ENCODE measurements around the gene C1orf52.

C1orf52 gene

GRCh38 chr1:85229574-85230097, 29.8 kb downstream of the C1orf52 start:
- FAIRE-seq = no peak

DNA sequence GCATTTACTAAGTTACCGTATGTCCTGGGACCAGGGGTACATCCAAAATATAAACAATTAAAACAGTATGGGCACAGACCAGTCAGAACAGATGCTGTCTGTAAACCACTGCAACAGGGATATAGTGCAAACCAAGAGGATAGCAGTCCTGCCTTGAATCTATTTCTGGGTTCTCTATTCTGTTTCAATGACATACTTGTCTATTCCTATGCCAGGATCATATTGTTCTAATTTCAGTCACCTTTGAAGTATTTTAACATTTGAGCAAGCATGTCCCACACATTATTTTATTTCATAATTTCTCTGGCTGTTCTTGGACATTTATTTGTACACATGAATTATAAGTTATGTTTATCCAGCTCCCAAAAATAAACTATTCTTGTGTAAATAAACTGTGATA, 30.5 kb downstream of the C1orf52 start:
- no peak for FAIRE-seq

DNA sequence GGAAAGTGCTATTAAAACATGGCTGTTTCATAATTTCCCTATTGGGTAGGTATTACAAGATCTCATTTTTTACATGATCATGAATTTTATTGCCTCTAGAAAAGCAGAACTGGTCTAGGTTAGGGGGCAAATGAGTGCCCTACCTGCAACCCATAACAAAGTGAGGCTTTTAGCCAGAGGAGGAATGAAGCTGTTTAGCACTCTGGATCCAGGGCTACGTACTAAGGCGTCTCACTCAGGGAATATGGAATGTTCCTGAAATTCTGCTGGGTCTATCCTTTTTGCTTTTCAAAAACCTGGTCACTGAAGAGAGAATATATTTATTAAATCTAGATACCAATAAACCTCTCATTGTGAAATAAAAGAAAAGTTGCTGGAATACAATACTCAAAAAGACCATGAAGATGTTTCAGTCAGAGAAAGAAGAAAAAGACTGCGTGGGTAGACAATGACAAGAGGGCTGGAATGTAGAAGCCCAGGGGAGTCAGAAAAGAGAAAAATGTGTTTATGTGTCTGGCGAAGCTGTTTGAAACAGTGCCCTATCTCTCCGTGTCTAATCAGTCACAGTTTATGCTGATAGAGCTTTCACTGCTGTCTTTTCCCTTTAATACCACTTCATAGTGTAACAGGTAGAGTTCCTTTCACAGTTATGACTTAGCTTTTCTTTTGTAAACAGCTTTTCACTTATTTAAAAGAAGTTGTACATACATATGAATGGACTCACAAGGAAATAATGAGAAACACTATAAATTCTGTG, 33.7 kb downstream of the C1orf52 start:
- no peak for FAIRE-seq

GRCh38 chr1:85224734-85225623, 34.5 kb downstream of the C1orf52 start:
- no peak for FAIRE-seq

- FAIRE-seq = no peak
These were observed 35.2 kb downstream of the C1orf52 start for GRCh38 chr1:85224295-85224694.

DNA sequence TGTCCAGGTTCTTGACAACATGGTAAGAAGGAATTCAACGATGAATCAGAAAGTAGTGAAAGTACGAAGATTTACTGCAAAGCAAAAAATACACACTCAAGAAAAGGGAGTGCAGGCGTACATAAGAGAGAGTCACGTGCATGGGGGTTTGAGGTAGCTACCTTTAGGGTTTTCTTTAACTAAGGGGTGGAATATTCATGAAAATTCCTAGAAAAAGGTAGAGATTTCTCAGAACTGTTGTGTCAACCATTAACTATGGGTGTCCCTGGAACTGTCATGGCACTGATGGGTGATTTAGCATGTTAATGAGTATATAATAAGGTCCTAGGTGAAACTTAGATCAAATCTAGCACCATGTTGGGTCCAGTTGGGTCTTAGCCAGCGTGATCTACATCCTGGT, 36.1 kb downstream of the C1orf52 start:
- FAIRE-seq = no peak

DNA sequence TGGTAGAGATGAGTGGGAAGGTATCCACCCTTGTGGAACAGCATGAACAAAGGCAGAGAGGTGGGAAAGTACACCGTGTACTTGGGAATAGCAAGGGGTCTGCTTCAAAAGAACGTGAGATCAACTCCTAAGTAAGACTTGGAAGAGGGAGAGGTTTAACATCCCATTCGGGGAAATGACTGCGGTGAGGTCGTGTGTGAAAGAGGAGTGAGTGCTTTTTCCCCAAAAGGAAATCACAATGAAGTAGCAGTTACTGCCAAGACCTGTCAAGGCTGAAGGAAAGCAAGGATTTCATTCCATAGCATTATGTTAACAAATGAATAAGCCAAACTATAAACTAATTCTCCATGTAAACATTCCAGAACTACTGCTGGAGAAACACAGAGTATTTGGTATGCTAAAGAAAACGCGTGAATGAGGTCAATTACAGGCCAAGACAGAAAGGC, 38.7 kb downstream of the C1orf52 start:
- FAIRE-seq = no peak

GRCh38 chr1:85219853-85220610, 39.4 kb downstream of the C1orf52 start:
- no peak for FAIRE-seq

- FAIRE-seq = no peak
These were observed 42.8 kb downstream of the C1orf52 start for GRCh38 chr1:85216697-85217096.

DNA sequence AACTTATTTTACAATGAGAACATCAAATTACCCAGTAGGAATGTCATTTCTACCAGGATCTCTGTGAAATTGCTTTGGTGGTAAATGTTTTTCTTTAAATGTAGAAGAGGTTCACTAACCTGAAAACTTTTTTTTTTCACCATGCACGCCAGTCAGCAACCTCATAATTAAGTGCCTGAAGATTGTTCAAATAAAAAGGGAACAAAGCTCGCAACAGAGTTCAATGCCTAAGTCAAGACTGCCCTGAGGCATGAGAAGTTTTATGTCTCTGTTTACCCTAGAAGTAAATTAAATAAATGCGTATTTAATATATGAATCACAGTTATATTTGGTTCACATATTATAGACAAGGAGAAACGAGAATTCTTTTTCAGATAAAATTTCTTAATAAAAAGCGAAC, 44.8 kb downstream of the C1orf52 start:
- no peak for FAIRE-seq

GRCh38 chr1:85208488-85208887, 51.0 kb downstream of the C1orf52 start:
- FAIRE-seq = no peak

DNA sequence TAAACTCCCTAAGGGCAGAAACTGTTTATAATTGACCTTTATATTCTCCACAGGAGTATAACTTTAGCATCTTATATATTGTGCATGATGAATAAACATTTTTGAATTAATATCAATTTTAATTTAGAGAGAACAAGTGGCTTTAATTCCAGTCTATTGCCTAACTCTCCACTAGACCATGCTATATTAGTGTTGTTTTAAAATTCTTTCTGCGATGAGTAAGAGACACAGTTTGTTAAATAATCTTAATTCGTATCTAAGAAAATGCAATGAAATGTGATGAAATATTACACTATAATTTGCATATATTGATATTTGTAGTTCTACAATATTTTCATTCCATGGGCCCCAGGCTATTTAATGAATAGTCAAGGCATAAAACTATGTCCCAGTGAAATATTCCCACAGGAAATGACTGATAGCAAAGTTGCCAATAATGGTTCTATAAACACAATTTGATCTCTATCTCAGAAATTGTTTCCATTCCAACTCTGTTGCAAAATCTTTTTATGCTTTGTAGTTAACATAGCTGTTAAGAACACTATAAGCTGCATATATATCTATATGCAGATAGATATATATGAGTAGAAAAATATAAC, 55.8 kb downstream of the C1orf52 start:
- no peak for FAIRE-seq

DNA sequence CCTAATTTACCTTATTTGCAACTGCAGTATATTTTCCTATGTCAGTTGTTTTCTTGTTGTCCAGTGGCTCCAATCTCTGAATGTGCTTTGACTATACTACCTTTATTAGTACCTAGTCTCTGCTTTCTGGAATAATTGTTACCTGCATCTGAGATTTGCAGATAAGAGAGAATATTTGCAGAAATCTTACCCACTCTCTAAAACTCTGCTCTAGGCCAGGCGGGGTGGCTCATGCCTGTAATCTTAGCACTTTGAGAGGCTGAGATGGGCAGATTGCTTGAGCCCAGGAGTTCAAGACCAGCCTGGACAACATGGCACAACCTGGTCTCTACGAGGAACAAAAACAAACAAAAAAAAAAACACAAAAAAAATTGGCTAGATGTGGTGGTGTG, 56.6 kb downstream of the C1orf52 start:
- FAIRE-seq = no peak

DNA sequence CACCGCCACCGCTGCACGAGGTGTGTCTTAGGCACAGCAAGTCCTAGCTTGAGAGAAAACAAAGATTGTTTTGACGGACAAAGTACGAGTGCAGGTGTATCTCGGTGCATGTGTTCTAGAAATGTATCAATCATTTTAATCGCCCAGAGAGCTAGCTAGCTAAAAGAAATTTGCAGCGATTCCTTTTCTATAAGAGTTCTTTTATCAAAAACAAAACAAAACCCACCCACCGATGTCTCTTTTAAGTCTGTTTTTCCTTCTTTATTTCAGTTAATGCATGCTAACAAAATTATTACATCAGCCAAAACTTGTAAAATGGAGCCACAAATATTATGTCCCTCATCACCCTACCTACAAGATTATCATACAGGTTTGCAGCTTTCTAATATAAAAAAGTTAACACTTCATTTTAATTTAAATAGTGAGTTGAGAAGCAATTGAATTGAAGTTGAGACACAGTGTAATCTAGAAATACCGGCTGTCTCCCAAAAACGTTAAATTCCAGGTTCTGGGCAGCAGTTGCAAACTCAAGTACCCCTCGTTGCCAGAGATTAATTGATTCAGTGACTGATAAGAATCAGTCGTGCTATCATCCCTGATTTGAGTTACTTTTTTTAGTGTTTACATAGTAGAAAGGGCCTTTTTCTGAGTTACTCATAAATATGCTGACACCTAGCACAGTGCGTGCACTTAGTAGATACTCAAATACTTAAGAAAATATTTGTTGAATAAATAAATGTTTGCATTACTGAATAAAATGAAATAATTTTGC, 57.2 kb downstream of the C1orf52 start:
- FAIRE-seq = no peak

- FAIRE-seq = no peak
These were observed 57.9 kb downstream of the C1orf52 start for GRCh38 chr1:85201340-85202091.

GRCh38 chr1:85200463-85201339, 58.8 kb downstream of the C1orf52 start, which contains the start of gene SYDE2:
Gene SYDE2 (minus strand): TSS chr1:85201016. CDS start chr1:85200996, 20 bp downstream.
- no peak for FAIRE-seq
